HL-60 (cell line): ENCODE measurements around the gene KLHL21.

Experiments used
- GABPA ChIP-seq: IDR thresholded peaks from 2 replicates; pipeline ENCODE4 v1.6.1; 2012; ENCODE audit warnings: low read depth
- POLR2AphosphoS5 ChIP-seq: IDR thresholded peaks from 2 replicates; pipeline ENCODE4 v1.6.1; 2012; ENCODE audit warnings: low read depth
- TF ChIP-seq, protein P1 (sequence below): IDR thresholded peaks from one replicate; pipeline ENCODE4 v1.5.1; 2011; ENCODE audit warnings: low read length, control low read depth, inconsistent platforms; ENCODE audit not compliant: insufficient read depth

DNA sequence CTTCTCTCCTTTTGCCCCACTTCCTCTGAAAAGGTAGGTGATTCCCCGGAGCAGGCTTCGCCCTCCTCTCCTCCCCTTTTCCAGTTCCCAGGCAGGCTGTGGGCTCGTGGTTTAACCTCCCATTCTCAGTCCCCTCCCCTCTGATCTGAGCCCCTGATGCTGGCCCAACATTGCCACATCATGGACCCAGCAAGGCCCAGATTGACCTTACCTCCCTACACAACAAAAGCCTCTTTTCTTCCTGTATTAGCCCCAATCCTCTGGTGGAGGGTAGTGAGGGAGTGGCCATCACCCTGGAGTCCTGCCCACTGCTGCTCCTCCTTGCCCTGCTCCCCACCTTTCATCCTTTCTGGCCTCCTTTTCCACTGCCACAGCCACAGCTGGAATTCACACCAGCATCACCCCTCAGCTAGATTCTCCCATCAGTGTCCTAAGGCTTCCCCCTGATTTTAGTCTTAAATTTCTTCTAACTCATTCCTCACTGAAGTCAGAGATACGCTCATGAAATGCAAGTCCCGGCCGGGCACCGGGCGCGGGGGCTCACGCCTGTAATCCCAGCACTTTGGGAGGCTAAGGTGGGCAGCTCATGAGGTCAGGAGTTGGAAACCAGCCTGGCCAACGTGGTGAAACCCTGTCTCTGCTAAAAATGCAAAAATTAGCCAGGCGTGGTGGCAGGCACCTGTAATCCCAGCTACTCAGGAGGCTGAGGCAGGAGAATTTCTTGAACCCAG is 29.9 kb downstream of the KLHL21 start:
- no peak for TF ChIP-seq POLR2AphosphoS5
- TF ChIP-seq, protein P1, sequence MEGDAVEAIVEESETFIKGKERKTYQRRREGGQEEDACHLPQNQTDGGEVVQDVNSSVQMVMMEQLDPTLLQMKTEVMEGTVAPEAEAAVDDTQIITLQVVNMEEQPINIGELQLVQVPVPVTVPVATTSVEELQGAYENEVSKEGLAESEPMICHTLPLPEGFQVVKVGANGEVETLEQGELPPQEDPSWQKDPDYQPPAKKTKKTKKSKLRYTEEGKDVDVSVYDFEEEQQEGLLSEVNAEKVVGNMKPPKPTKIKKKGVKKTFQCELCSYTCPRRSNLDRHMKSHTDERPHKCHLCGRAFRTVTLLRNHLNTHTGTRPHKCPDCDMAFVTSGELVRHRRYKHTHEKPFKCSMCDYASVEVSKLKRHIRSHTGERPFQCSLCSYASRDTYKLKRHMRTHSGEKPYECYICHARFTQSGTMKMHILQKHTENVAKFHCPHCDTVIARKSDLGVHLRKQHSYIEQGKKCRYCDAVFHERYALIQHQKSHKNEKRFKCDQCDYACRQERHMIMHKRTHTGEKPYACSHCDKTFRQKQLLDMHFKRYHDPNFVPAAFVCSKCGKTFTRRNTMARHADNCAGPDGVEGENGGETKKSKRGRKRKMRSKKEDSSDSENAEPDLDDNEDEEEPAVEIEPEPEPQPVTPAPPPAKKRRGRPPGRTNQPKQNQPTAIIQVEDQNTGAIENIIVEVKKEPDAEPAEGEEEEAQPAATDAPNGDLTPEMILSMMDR = no peak
- no peak for TF ChIP-seq GABPA
